Endothelial cell of umbilical vein (primary cell): ENCODE measurements around the gene ACAA1. TPM values are rescaled to one million over a fixed set of nuclear protein-coding genes. Genes with fewer than 3 reads are reported as not detected.

Source experiments
- BruUV-seq: library from RNA; stranded (reverse); fragments of 400-500 nt; replicated peaks from 2 replicates; lab custom pipeline; 2021; lab: Mats Ljungman, UMichigan
- CTCF ChIA-PET: fragments of 300-600, 350-600 bp; sonication (Branson Sonifier 250); formaldehyde crosslinking; loops from one replicate; lab custom pipeline; 2021; ENCODE audit warnings: antibody characterized with exemption, inconsistent platforms; lab: Charles Lee
- POLR2A ChIA-PET: fragments of 300-600, 350-600 bp; sonication (Branson Sonifier 250); formaldehyde crosslinking; loops from one replicate; lab custom pipeline; 2021; ENCODE audit warnings: antibody characterized with exemption, inconsistent platforms; lab: Charles Lee
- DNase-seq: peaks from one replicate; pipeline ENCODE4 v3.0.0-alpha.2; 2011; ENCODE audit warnings: low read depth, low spot score
- FAIRE-seq: peaks from 2 replicates; lab custom pipeline; 2011; peaks lifted over from hg19 to GRCh38; lab: Jason Lieb, UNC
- H2AFZ ChIP-seq: 2 replicates; pipeline ENCODE4 v1.6.0; 2012; ENCODE audit warnings: low read depth, low read length, control low read depth, inconsistent platforms
- H3K27ac ChIP-seq: 2 replicates; pipeline ENCODE4 v1.5.1; 2011; ENCODE audit warnings: low read depth, mild to moderate bottlenecking, control low read depth, low read length, moderate library complexity; ENCODE audit not compliant: insufficient read depth
- H3K27me3 ChIP-seq, 2 experiments: 2 replicates each; pipeline versions ENCODE4 v1.6.0 to v1.6.1; 2011; ENCODE audit warnings: low read length in 2 of 2, mixed read lengths in 1 of 2; ENCODE audit not compliant: control insufficient read depth in 2 of 2, insufficient read depth in 2 of 2
- H3K36me3 ChIP-seq, 2 experiments: 2 replicates in 1 of 2; 3 replicates in 1 of 2; pipeline ENCODE4 v1.5.1; 2011; ENCODE audit warnings: low read length in 2 of 2, mild to moderate bottlenecking in 1 of 2, moderate library complexity in 1 of 2; ENCODE audit not compliant: control insufficient read depth in 2 of 2, insufficient read depth in 2 of 2; ENCODE audit errors: extremely low read depth in 1 of 2
- H3K4me1 ChIP-seq: 3 replicates; pipeline ENCODE4 v1.5.1; 2011; ENCODE audit warnings: mild to moderate bottlenecking, low read length; ENCODE audit not compliant: control insufficient read depth, insufficient read depth; ENCODE audit errors: extremely low read depth
- H3K4me2 ChIP-seq: 2 replicates; pipeline ENCODE4 v1.6.1; 2011; ENCODE audit warnings: low read length, control low read depth, mixed read lengths; ENCODE audit not compliant: insufficient read depth
- H3K4me3 ChIP-seq, 3 experiments: fragments of 200-600 bp in 1 of 3; sonication (generic), shearing (Covaris generic) in 1 of 3; replicated peaks in 1 of 3; 2 replicates each; pipeline ENCODE4 v1.5.1; 2011 to 2016; ENCODE audit warnings: control low read depth in 3 of 3, low read length in 3 of 3, mild to moderate bottlenecking in 2 of 3, inconsistent platforms in 1 of 3, low read depth in 1 of 3, moderate library complexity in 1 of 3; ENCODE audit not compliant: insufficient read depth in 1 of 3
- H3K79me2 ChIP-seq: 2 replicates; pipeline ENCODE4 v1.6.0; 2012; ENCODE audit warnings: low read length, inconsistent platforms; ENCODE audit not compliant: control insufficient read depth, insufficient read depth
- H3K9ac ChIP-seq: replicated peaks from 2 replicates; pipeline ENCODE3; 2011; ENCODE audit warnings: low read length, control low read depth; ENCODE audit not compliant: insufficient read depth; ENCODE audit errors: extremely low read depth
- H3K9me1 ChIP-seq: replicated peaks from 3 replicates; pipeline ENCODE4 v1.6.0; 2011; ENCODE audit warnings: mild to moderate bottlenecking, low read length; ENCODE audit not compliant: control insufficient read depth, insufficient read depth; ENCODE audit errors: extremely low read depth
- H3K9me3 ChIP-seq: replicated peaks from 2 replicates; pipeline ENCODE4 v1.5.1; 2012; ENCODE audit warnings: low read length, inconsistent platforms; ENCODE audit not compliant: control insufficient read depth, insufficient read depth
- H4K20me1 ChIP-seq: replicated peaks from 2 replicates; pipeline ENCODE3; 2011; ENCODE audit warnings: mild to moderate bottlenecking, low read length; ENCODE audit not compliant: control insufficient read depth, insufficient read depth; ENCODE audit errors: extremely low read depth
- CTCF ChIP-seq, 2 donors: IDR thresholded peaks; 1 replicate in 1 of 2; 2 replicates in 1 of 2; pipeline ENCODE4 v1.5.1; 2011; ENCODE audit warnings: low read length in 2 of 2, mild to moderate bottlenecking in 2 of 2, moderate library complexity in 2 of 2, control low read depth in 1 of 2, inconsistent platforms in 1 of 2, low read depth in 1 of 2; ENCODE audit not compliant: insufficient read depth in 1 of 2; ENCODE audit errors: extremely low read depth in 1 of 2
- EZH2 ChIP-seq: IDR thresholded peaks from 2 replicates; pipeline ENCODE4 v1.6.1; 2012; ENCODE audit warnings: borderline replicate concordance, low read depth, mild to moderate bottlenecking, moderate library complexity, low read length, inconsistent platforms; ENCODE audit not compliant: severe bottlenecking
- FOS ChIP-seq: IDR thresholded peaks from 2 replicates; pipeline ENCODE4 v1.6.1; 2011; ENCODE audit warnings: mild to moderate bottlenecking, low read length, moderate library complexity, borderline replicate concordance; ENCODE audit not compliant: insufficient read depth
- GATA2 ChIP-seq: IDR thresholded peaks from 2 replicates; pipeline ENCODE4 v1.7.0; 2011; ENCODE audit warnings: low read depth, mild to moderate bottlenecking, moderate library complexity, mixed read lengths, low read length; ENCODE audit not compliant: insufficient read length, insufficient read depth
- JUN ChIP-seq: IDR thresholded peaks from 2 replicates; pipeline ENCODE4 v1.6.1; 2011; ENCODE audit warnings: borderline replicate concordance, low read depth; ENCODE audit not compliant: insufficient read length, insufficient read depth
- MAX ChIP-seq: IDR thresholded peaks from 2 replicates; pipeline ENCODE4 v1.6.1; 2011; ENCODE audit not compliant: insufficient read depth, insufficient read length
- MYC ChIP-seq: IDR thresholded peaks from one replicate; pipeline ENCODE4 v1.6.1; 2011; ENCODE audit warnings: mild to moderate bottlenecking, low read depth, low read length
- POLR2A ChIP-seq: IDR thresholded peaks from 2 replicates; pipeline ENCODE4 v1.6.1; 2012; ENCODE audit warnings: low read depth, mild to moderate bottlenecking, control low read depth, low read length
- POLR2AphosphoS5 ChIP-seq: IDR thresholded peaks from 2 replicates; pipeline ENCODE4 v1.6.1; 2012; ENCODE audit warnings: low read depth, mild to moderate bottlenecking, control low read depth, low read length, moderate library complexity; ENCODE audit not compliant: insufficient read depth
- dilution Hi-C: fragments of 300-500 bp; cut with MboI; formaldehyde crosslinking; loops from one replicate; pipeline ENCODE4 v1.15.0; 2019; ENCODE audit warnings: low sequenced_read_pairs; ENCODE audit not compliant: extremely low pct_ligation_motif_present
- intact Hi-C: fragments of 100-400 bp; cut with micrococcal nuclease; formaldehyde crosslinking; loops from one replicate; pipeline ENCODE4 v1.10.0; 2022
- polyA plus RNA-seq, 4 experiments: library from polyadenylated mRNA; depleted of rRNA in 3 of 4; stranded (reverse) in 3 of 4; unstranded in 1 of 4; fragments of >200 nt; gene quantifications; 2 replicates each; pipeline versions ENCODE4 v1.2.1 to v1.2.3, GENCODE V29; 2011 to 2012; ENCODE audit warnings: missing spikeins in 1 of 4
- total RNA-seq: library from RNA; stranded (reverse); gene quantifications from 2 replicates; pipeline ENCODE4 v1.2.3, GENCODE V29; 2021

ACAA1 gene
- total and polyA plus RNA-seq, 2 donors (not counting 3 experiments of a cell fraction or from before 2014, with no cell fraction given): 52.1 to 53.8 TPM

DNA sequence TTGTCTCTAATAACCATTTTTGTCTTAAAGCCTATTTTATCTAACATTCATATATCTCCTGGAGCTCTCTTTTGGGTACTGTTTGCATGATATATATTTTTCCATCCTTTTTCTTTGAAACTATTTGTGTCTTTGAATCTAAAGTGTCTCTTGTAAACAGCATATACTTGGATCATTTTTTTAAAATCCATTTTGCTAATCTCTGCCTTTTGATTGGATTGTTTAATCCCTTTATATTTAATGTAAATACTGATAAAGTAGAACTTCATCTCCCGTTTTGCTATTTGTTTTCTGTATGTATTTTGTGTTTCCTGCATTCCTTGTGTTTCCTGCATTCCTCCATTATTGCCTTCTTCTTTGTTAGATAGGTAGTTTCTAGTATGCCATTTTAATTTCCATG, 31.4 kb downstream of the ACAA1 start:
- no TSS peak for BruUV-seq
- H3K36me3 ChIP-seq: no peaks in the 10 kb centered on the region
- no peak overlapping the region for H3K4me3 ChIP-seq
- no peak overlapping the region for H3K27ac ChIP-seq
- TF ChIP-seq POLR2A (no peak), EZH2 (no peak), MYC (no peak), GATA2 (no peak), MAX (no peak), FOS (no peak), CTCF (IDR thresholded peaks at IDR 0.05; ENCODE audit: extremely low read depth in 1 of 2, insufficient read depth in 1 of 2, low read depth in 1 of 2, low read length in 2 of 2) (no peak), JUN (no peak), POLR2AphosphoS5 (no peak)
- CTCF ChIA-PET: no interaction called here
- DNase-seq (no peak), FAIRE-seq (no peak)
- POLR2A ChIA-PET: no interaction called here
- H3K4me1 ChIP-seq: no peaks in the 10 kb centered on the region
- H3K4me2 ChIP-seq: no peak overlapping the region
- peaks cover 3 to 7% of the 10 kb centered on the region in 2 experiments for H3K27me3 ChIP-seq
- H2AFZ ChIP-seq: no peak overlapping the region
- H3K9me3 ChIP-seq: no peaks in the 10 kb centered on the region
- dilution Hi-C loops: no loop called here
- intact Hi-C loops: no loop called here
- no peaks in the 10 kb centered on the region for H4K20me1 ChIP-seq
- H3K9me1 ChIP-seq: no peaks in the 10 kb centered on the region
- no peak overlapping the region for H3K9ac ChIP-seq
- no peaks in the 10 kb centered on the region for H3K79me2 ChIP-seq
